Loucy (cell line): ENCODE results near the gene FPR3.

Experiments
- EZH2phosphoT487 ChIP-seq: fragments of 200-600 bp; IDR thresholded peaks from 2 replicates; pipeline ENCODE4 v1.6.1; 2018; ENCODE audit warnings: antibody characterized with exemption, mild to moderate bottlenecking, moderate library complexity, borderline replicate concordance
- TF ChIP-seq, protein P1 (sequence below): fragments of 200-600 bp; sonication (generic); conservative IDR thresholded peaks from 2 replicates; pipeline ENCODE4 v1.5.1; 2014; ENCODE audit warnings: mild to moderate bottlenecking, antibody characterized with exemption, low read length

DNA sequence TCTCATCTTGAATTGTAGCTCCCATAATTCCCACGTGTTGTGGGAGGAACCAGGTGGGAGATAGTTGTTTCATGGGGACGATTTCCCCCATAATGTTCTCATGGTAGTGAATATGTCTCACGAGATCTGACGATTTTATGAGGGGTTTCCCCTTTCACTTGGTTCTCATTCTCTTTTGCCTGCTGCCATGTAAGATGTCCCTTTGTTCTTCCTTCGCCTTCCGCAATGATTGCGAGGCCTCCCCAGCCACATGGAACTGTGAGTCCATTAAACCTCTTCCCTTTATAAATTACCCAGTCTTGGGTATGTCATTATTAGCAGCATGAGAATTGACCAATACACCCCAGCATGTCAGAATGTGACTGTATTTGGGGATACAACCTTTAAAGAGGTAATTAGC is 39.4 kb upstream of the FPR3 start:
- TF ChIP-seq, protein P1, sequence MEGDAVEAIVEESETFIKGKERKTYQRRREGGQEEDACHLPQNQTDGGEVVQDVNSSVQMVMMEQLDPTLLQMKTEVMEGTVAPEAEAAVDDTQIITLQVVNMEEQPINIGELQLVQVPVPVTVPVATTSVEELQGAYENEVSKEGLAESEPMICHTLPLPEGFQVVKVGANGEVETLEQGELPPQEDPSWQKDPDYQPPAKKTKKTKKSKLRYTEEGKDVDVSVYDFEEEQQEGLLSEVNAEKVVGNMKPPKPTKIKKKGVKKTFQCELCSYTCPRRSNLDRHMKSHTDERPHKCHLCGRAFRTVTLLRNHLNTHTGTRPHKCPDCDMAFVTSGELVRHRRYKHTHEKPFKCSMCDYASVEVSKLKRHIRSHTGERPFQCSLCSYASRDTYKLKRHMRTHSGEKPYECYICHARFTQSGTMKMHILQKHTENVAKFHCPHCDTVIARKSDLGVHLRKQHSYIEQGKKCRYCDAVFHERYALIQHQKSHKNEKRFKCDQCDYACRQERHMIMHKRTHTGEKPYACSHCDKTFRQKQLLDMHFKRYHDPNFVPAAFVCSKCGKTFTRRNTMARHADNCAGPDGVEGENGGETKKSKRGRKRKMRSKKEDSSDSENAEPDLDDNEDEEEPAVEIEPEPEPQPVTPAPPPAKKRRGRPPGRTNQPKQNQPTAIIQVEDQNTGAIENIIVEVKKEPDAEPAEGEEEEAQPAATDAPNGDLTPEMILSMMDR: no peak
- no peak for TF ChIP-seq EZH2phosphoT487
